HG03521 (cell line): ENCODE data around the gene USP49.

Source experiments
- ATAC-seq: cut with Tn5 transposase; IDR thresholded peaks from one replicate; pipeline ENCODE4 v1.9.1; 2021; ENCODE audit warnings: mild to moderate bottlenecking, moderate library complexity; ENCODE audit not compliant: unreplicated experiment

The USP49 gene

GRCh38 chr6:41931792-41932191, 36.6 kb upstream of the USP49 start:
- no peak for ATAC-seq

GRCh38 chr6:41929924-41930323, 34.7 kb upstream of the USP49 start:
- ATAC-seq: no peak

- ATAC-seq: no peak
Measured at GRCh38 chr6:41927253-41927652, 32.1 kb upstream of the USP49 start.

GRCh38 chr6:41922154-41922553, 27.0 kb upstream of the USP49 start:
- ATAC-seq: no peak

- peak; percentile 2 for ATAC-seq
Measured at GRCh38 chr6:41921712-41921998, 26.5 kb upstream of the USP49 start.

GRCh38 chr6:41920921-41921711, 25.9 kb upstream of the USP49 start, which contains the start of the genes BYSL and MED20:
BYSL (plus strand) TSS chr6:41921499; CDS start chr6:41921563, 64 bp downstream.
MED20 (minus strand) TSS chr6:41921139; CDS start chr6:41921018, 121 bp downstream.
- peak; percentile 85 for ATAC-seq

- ATAC-seq: no peak
Measured at GRCh38 chr6:41917528-41917927, 22.4 kb upstream of the USP49 start.

GRCh38 chr6:41914869-41915530, 19.8 kb upstream of the USP49 start:
- ATAC-seq: no peak

GRCh38 chr6:41914343-41914742, 19.2 kb upstream of the USP49 start:
- ATAC-seq: no peak

GRCh38 chr6:41909727-41910126, 14.6 kb upstream of the USP49 start:
- ATAC-seq: no peak

- no peak for ATAC-seq
Measured at GRCh38 chr6:41901882-41902519, 6.8 kb upstream of the USP49 start.

GRCh38 chr6:41900861-41901260, 5.7 kb upstream of the USP49 start:
- ATAC-seq: no peak

- ATAC-seq: no peak
Measured at GRCh38 chr6:41896281-41896680, 1.1 kb upstream of the USP49 start.

GRCh38 chr6:41894366-41895299, 542 bp downstream of the USP49 start:
- peak; percentile 28 for ATAC-seq

- ATAC-seq: no peak
Measured at GRCh38 chr6:41892921-41893564, 2.1 kb downstream of the USP49 start.

GRCh38 chr6:41887331-41887751, 7.8 kb downstream of the USP49 start:
- ATAC-seq: no peak

- ATAC-seq: no peak
Measured at GRCh38 chr6:41885930-41886329, 9.2 kb downstream of the USP49 start.

- no peak for ATAC-seq
Measured at GRCh38 chr6:41884957-41885356, 10.2 kb downstream of the USP49 start.

- ATAC-seq: no peak
Measured at GRCh38 chr6:41881506-41881905, 13.7 kb downstream of the USP49 start.

- no peak for ATAC-seq
Measured at GRCh38 chr6:41878961-41879405, 16.2 kb downstream of the USP49 start.
